Left colon (tissue), 2 donors: Measurements from ENCODE around the gene ZNF738. TPM values are rescaled to one million over a fixed set of nuclear protein-coding genes. Genes with fewer than 3 reads are reported as not detected.

ENCODE experiments used
- ATAC-seq: fragments of 200-7000 bp; cut with Tn5 transposase; one replicate; pipeline ENCODE4 v1.9.1; 2020; ENCODE audit warnings: mild to moderate bottlenecking, moderate library complexity
- DNase-seq, 2 donors: peaks; one replicate each; pipeline ENCODE4 v3.0.0-alpha.2; 2020
- intact Hi-C, 2 donors: fragments of 100-400 bp; cut with DNase I in 1 of 2; cut with micrococcal nuclease in 1 of 2; formaldehyde crosslinking; loops; one replicate each; pipeline versions ENCODE4 v1.11.2 to v1.14.0; 2022; cut with DNase I, micrococcal nuclease
- total RNA-seq, 2 donors: library from RNA; stranded (reverse); fragmentation: NEBNext Ultra II Directional; extraction: Animal tissue kit (Norgen Biotek cat#: 25700); gene quantifications; one replicate each; pipeline ENCODE4 v1.2.1, GENCODE V29; 2021
- donor health status: DM: no; HTN: no; CAD: no.
- donor health status: DM: yes; HTN: yes; CAD: no.

The ZNF738 gene
- total RNA-seq, 2 donors from 2014 or later, result 4.1 to 5.3 TPM

DNA sequence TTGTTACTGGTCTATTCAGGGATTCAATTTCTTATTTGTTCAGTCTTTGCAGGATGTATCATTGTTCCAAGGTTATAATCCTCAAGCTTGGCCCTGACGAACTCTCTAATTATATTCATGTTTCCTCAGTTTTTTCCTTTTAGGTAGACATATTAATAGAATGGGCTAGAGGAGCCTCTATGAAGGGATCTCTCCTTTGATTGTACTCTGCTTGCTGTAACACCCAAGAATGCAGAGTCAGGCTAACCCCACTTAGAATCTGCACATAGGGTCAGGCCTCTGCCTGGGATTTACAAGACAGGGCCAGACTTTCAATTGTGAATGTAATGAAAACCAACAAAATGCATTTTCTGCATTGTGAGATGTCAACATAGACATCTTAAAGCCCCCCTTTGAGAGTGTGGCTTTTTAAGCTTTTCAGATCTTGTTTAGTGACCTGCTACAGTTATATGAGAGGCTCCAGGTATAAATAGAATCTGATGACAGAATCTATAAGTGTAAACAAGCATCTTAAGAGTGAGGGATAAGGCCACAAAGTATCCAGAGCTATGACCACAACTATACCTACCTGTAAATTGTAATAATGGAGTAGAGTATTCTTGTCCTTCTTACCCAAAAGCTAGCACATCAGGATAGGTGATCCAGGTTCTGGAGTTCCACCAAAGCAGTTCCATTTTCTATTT is 43.6 kb downstream of the ZNF738 start:
- no peak for ATAC-seq
- DNase-seq, result no peak
- intact Hi-C loops, result no loop called here

DNA sequence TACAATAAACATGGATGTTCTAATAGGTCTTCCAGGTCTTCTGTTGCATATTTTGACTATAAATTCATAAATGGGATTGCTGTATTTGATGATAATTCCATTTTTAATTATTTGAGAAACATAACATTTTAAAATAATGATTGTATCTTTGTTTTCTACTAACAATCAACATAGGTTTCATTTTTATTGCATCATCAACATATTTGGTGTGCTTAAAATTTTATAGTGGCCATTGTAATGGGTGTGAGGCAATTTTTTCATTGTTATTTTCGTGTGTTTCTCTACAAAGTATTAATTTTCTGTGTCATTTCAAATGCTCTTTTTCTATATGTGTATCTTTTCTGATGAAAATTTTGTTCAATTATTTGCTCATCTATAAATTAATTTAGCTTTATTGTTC is 51.4 kb downstream of the ZNF738 start:
- ATAC-seq (no peak), DNase-seq (no peak)
- intact Hi-C loops, result no loop called here

DNA sequence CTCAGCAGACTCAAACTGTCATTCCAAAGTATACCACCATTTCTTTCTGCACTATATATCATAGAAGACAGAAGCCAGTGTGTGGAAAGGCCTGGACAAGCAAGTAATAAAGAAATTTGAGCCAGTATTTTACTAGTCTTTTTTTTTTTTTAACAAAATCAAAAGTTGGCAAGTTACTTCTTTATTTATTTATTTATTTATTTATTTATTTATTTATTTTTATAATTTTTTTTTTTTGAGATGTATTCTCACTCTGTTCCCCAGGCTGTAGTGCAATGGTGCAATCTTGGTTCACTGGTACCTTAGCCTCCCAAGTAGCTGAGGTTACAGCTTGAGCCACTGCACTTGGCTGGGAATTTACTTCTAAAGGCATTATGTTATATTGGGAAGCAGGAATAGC is 63.4 kb downstream of the ZNF738 start:
- ATAC-seq (no peak), DNase-seq (no peak)
- intact Hi-C loops, result no loop called here

DNA sequence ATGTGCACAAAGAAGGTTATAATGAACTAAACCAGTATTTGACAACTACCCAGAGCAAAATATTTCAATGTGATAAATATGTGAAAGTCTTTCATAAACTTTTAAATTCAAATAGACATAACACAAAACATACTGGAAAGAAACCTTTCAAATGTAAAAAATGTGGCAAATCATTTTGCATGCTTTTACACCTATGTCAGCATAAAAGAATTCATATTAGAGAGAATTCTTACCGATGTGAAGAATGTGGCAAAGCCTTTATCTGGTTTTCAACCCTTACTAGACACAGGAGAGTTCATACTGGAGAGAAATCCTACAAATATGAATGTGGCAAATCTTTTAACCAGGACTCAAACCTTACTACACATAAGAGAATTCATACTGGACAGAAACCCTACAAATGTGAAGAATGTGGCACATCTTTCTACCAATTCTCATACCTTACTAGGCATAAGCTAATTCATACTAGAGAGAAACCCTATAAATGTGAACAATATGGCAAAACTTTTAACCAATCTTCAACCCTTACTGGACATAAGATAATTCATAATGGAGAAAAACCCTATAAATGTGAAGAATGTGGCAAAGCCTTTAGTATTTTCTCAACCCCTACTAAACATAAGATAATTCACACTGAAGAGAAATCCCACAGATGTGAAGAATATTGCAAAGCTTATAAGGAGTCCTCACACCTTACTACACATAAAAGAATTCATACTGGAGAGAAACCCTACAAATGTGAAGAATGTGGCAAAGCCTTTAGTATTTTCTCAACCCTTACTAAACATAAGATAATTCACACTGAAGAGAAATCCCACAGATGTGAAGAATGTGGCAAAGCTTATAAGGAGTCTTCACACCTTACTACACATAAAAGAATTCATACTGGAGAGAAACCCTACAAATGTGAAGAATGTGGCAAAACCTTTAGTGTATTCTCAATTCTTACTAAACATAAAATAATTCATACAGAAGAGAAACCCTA is 64.5 kb downstream of the ZNF738 start:
- DNase-seq (no peak), ATAC-seq (no peak)
- intact Hi-C loops, result no loop called here

Other genes with a start within 250 kb of the ZNF738 start
- gene ZNF431, start 217.0 kb upstream of the ZNF738 start, total RNA-seq, result 1 to 10 TPM; 7.6 to 9.1 TPM
- 10 to 100 TPM in 1 of 2 donors, 1 to 10 TPM in 1; 9.2 to 10.1 TPM for gene ZNF708, start 29.6 kb upstream of the ZNF738 start, total RNA-seq
- 10 to 100 TPM; 16.1 to 20.2 TPM for gene ZNF493, start 38.1 kb downstream of the ZNF738 start, total RNA-seq
- gene ZNF429, start 146.6 kb downstream of the ZNF738 start, total RNA-seq, result 10 to 100 TPM in 1 of 2 donors, 1 to 10 TPM in 1; 9.0 to 11.4 TPM